GM10248 (cell line): ENCODE results near the gene RAP1A.
A peak's percentile ranks its signal among the peaks of the same experiment; 100 is the strongest.

Experiments used
- CTCF ChIA-PET: fragments of 300-600 bp; sonication (Branson Sonifier 250); formaldehyde crosslinking; extraction: SDS; loops from one replicate; lab custom pipeline; 2021; ENCODE audit warnings: antibody characterized with exemption; lab: Yijun Ruan, JAX
- POLR2A ChIA-PET: fragments of 350-650 bp; sonication (Branson Sonifier 250); formaldehyde crosslinking; extraction: SDS; loops from one replicate; lab custom pipeline; 2020; ENCODE audit warnings: antibody characterized with exemption; lab: Yijun Ruan, JAX
- DNase-seq: peaks from one replicate; pipeline ENCODE4 v3.0.0; 2012; ENCODE audit errors: extremely low spot score
- TF ChIP-seq, protein P1 (sequence below): IDR thresholded peaks from 2 replicates; pipeline ENCODE4 v1.5.1; 2012; ENCODE audit warnings: mild to moderate bottlenecking, low read depth; ENCODE audit errors: extremely low read depth, missing control alignments, control extremely low read depth

The RAP1A gene

DNA sequence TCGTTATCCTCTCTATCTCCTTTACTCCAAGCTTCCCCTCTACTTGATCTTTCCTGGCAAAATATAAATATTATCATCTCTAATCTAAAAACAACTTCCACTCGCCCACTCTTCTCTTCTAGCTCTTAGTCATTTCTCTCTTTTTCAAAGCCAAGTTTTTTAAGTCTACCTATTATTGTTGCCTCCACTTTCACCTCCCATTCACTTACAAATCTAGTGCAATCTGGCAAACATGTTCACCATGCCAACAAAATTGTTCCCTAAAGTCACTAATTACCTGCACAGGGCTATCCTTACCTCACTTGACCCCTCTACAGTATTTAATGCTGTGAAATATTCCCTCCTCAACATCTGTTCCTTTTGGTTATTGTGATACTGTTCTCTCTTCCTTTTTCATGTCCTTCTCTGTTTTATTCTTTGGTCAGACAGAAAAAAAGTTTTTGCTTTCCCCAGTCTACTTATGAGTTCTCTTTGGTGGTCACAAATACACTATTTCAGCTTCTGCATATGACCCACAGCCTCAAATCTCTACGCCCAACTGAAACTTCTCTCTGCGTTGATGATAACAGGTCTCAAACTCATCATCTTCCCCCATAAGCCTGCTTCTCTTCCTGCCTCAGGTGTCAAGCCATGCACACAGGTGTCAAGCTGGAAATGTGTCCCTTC lies 31.9 kb upstream of the RAP1A start:
- ChIA-PET CTCF (interaction anchor here (0.8 to 13.1 kb wide), 13 partner anchors 8 to 78 kb away, joined by 3 to 94 read pairs (median 5); no protein-coding TSS in a partner anchor), POLR2A (interaction anchor here (1.2 kb wide), 1 partner anchor 149 kb away, joined by 3 read pairs; no protein-coding TSS in a partner anchor)
- TF ChIP-seq, protein P1, sequence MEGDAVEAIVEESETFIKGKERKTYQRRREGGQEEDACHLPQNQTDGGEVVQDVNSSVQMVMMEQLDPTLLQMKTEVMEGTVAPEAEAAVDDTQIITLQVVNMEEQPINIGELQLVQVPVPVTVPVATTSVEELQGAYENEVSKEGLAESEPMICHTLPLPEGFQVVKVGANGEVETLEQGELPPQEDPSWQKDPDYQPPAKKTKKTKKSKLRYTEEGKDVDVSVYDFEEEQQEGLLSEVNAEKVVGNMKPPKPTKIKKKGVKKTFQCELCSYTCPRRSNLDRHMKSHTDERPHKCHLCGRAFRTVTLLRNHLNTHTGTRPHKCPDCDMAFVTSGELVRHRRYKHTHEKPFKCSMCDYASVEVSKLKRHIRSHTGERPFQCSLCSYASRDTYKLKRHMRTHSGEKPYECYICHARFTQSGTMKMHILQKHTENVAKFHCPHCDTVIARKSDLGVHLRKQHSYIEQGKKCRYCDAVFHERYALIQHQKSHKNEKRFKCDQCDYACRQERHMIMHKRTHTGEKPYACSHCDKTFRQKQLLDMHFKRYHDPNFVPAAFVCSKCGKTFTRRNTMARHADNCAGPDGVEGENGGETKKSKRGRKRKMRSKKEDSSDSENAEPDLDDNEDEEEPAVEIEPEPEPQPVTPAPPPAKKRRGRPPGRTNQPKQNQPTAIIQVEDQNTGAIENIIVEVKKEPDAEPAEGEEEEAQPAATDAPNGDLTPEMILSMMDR, result no peak
- no peak for DNase-seq

DNA sequence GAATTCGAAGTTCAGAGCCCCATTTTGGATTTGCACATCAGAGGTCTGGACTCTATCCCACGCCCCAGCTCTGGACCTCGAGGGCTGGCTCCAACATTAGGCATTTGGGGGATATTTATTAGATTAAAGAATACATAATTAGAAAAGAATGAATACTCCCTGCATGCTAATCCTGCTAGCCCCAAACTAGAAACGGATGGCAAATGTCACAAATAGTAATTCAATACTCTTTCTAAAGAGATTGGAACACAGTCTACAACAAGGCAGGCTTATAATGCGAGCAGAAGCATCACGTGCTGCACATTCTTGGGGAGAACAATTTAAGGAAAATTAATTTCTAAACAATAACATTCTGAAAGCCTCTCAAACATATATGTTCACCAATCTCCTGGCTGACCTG lies 27.7 kb upstream of the RAP1A start:
- no peak for DNase-seq
- ChIA-PET CTCF (interaction anchor here (1.2 to 13.1 kb wide), 8 partner anchors 10 to 163 kb away, joined by 3 to 94 read pairs (median 6); partner anchors contain the start of gene DDX20), POLR2A (interaction anchor here (1.4 kb wide), 1 partner anchor 24 kb away, joined by 9 read pairs; no protein-coding TSS in a partner anchor)
- TF ChIP-seq, protein P1, result no peak

DNA sequence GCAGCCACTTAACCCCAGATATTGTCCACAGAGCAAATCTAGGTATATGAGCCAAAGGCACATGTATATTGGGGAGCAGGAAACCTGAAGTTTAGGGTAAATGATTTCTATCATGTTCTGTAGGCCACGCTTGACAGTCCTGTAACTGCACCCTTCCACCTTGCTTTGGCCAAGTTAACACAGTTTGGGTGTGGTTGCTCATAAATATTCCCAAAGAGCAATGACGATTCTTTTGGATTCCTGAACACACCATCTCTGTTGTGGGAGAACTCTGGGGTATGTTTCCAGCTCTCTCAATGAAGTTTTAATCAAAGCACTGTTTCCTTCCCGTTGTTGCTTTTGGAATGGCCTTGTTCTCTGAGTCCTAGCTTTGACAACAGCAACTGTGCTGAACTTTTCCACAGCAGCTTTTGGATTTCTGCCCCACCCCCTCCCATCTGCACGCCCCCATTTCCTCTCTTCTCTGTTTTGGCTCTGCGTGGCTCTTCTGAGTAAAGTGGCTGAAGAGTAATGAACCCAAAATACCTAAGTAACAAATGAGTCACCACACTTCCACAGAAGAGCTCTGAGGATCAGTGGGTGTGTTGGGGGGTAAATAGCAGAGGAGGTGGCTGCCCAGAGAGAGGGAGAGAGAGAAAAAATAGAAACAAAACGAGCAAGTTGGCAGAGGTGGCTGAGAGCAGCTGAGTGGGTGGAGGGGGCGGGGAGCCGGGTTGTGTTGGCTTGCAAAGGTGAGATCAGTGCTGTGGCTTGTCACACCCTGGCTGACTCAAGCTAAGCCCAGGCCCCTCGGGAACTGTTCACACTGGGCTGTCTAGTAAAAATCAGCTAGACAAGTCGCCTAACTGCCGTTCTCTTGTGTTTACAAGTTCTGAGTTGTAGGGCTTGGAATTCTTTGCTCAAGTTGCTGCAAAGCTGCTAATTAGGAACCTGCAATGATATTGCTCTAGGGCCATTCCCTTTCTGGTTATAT lies 26.9 kb upstream of the RAP1A start:
- TF ChIP-seq, protein P1, result no peak
- DNase-seq, result peak; percentile 71
- POLR2A ChIA-PET, result interaction anchor here (0.5 to 1.4 kb wide), 8 partner anchors 10 to 168 kb away, joined by 3 to 9 read pairs (median 4); no protein-coding TSS in a partner anchor
- CTCF ChIA-PET, result interaction anchor here (0.9 to 13.1 kb wide), 15 partner anchors 8 to 162 kb away, joined by 3 to 94 read pairs (median 4); partner anchors contain the start of gene DDX20

DNA sequence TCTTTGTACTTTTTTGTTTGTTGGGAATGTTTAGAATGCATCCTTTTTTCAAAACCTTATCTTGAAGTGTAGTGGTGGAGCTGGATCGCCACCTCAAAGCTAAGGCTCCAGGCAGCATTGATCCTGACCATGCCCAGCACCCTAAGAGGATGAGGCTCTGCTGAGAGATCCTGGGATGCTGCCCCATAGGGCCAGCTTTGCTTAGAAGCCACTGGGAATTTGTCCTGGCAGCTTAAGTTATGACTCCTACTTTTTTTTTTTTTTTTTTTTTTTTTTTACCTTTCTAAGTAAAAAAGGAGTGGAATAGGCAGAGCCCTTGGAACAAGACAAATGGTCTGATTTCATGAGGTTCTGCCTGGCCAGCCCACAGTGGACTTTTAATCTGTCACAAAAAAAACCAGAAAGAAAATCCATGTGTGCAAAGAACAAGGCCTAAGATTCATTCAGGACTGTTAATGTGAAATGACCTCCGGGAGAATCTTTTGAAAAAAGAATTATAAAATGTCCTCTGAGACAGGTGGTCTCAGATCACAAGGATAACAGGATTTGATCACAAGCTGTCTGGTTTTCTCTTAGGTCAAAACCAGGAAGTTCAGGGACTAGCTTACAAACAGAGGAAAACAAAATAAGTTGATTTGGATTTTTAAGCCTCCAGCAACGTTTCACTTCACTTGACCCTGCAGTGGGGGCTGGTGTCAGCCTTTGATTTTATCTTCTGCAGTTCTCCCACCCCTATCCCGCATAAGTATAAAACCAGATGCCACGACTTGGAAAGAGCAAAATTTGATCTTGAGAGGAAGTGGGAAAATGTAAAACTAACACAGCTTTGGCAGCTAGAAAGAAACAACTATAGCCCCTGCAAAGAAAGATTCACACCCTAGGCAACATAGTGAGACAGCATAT lies 25.9 kb upstream of the RAP1A start:
- TF ChIP-seq, protein P1, result no peak
- ChIA-PET CTCF (interaction anchor here (0.9 to 13.1 kb wide), 15 partner anchors 8 to 161 kb away, joined by 3 to 94 read pairs (median 4); partner anchors contain the start of gene DDX20), POLR2A (interaction anchor here (0.5 to 1.4 kb wide), 5 partner anchors 9 to 94 kb away, joined by 3 to 9 read pairs (median 4); no protein-coding TSS in a partner anchor)
- DNase-seq, result no peak

DNA sequence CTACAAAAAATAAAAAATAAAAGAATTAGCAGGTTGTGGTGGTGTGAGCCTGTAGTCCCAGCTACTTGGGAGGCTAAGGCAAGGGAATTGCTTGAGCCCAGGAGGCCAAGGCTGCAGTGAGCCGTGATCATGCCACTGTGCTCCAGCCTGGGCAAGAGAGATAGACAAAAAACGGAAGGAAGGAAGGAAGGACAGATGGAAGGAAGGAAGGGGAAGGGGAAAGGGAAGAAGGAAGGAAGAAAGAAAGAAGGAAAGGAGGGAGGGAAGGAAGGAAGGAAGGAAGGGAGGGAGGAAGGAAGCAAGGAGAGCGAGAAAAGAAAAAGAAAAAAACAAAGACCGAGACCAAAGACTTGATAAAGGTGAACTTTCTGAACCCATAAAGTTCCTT lies 25.3 kb upstream of the RAP1A start:
- ChIA-PET POLR2A (no interaction called here), CTCF (interaction anchor here (1.0 to 13.1 kb wide), 4 partner anchors 10 to 85 kb away, joined by 4 to 94 read pairs (median 6); no protein-coding TSS in a partner anchor)
- TF ChIP-seq, protein P1, result no peak
- DNase-seq, result no peak
